CD4-positive, alpha-beta T cell (primary cell): ENCODE results near the gene PLA2G15. TPM values are rescaled to one million over a fixed set of nuclear protein-coding genes. Genes with fewer than 3 reads are reported as not detected.
A peak's percentile ranks its signal among the peaks of the same experiment; 100 is the strongest.

Source experiments
- ATAC-seq: fragments of 200-7000 bp; cut with Tn5 transposase; one replicate; pipeline ENCODE4 v1.10.0; 2022; ENCODE audit warnings: mild to moderate bottlenecking; ENCODE audit not compliant: poor library complexity
- CTCF ChIA-PET: fragments of 350-600 bp; sonication (Branson Sonifier 250); formaldehyde crosslinking; loops from one replicate; lab custom pipeline; 2021; ENCODE audit warnings: antibody characterized with exemption, inconsistent platforms; lab: Charles Lee
- POLR2A ChIA-PET: fragments of 350-600 bp; sonication (Branson Sonifier 250); formaldehyde crosslinking; loops from one replicate; lab custom pipeline; 2021; ENCODE audit warnings: antibody characterized with exemption, inconsistent platforms; lab: Charles Lee
- DNase-seq, 14 experiments: peaks; one replicate each; pipeline ENCODE4 v3.0.0-alpha.2; 2013 to 2020; ENCODE audit warnings: mixed read lengths in 2 of 14
- H3K27ac ChIP-seq, 2 donors: one replicate each; pipeline versions ENCODE4 v1.5.1 to v1.7.0; 2013; ENCODE audit warnings: low read length in 2 of 2, low read depth in 1 of 2, mild to moderate bottlenecking in 1 of 2
- H3K27me3 ChIP-seq, 2 experiments: 1 replicate in 1 of 2; 2 replicates in 1 of 2; pipeline versions ENCODE4 v1.6.1 to v1.7.0; 2013; ENCODE audit warnings: low read length in 2 of 2, control low read depth in 1 of 2, mild to moderate bottlenecking in 1 of 2, moderate library complexity in 1 of 2; ENCODE audit not compliant: insufficient read depth in 2 of 2, control insufficient read depth in 1 of 2
- H3K36me3 ChIP-seq: one replicate; pipeline ENCODE4 v1.6.1; 2013; ENCODE audit warnings: low read length, control low read depth; ENCODE audit not compliant: insufficient read depth
- H3K4me1 ChIP-seq: one replicate; pipeline ENCODE4 v1.6.1; 2013; ENCODE audit warnings: low read length, control low read depth; ENCODE audit not compliant: insufficient read depth
- H3K4me3 ChIP-seq: one replicate; pipeline ENCODE4 v1.5.1; 2013; ENCODE audit warnings: mild to moderate bottlenecking, low read length, moderate library complexity
- H3K9me3 ChIP-seq, 2 experiments: 1 replicate in 1 of 2; 2 replicates in 1 of 2; pipeline versions ENCODE4 v1.6.1 to v1.7.0; 2013; ENCODE audit warnings: low read length in 2 of 2, mild to moderate bottlenecking in 2 of 2, control low read depth in 1 of 2, moderate library complexity in 1 of 2; ENCODE audit not compliant: control insufficient read depth in 1 of 2, insufficient read depth in 1 of 2
- H3K27ac Mint-ChIP-seq: one replicate; pipeline ENCODE4 v1.8.0; 2020; ENCODE audit warnings: mixed read lengths
- H3K27me3 Mint-ChIP-seq: one replicate; pipeline ENCODE4 v1.8.0; 2021; ENCODE audit warnings: mixed read lengths
- H3K36me3 Mint-ChIP-seq: one replicate; pipeline ENCODE4 v1.8.0; 2021; ENCODE audit warnings: low read depth, mixed read lengths
- H3K4me1 Mint-ChIP-seq: one replicate; pipeline ENCODE4 v1.8.0; 2021; ENCODE audit warnings: low read depth, mixed read lengths
- H3K4me3 Mint-ChIP-seq: one replicate; pipeline ENCODE4 v1.8.0; 2020; ENCODE audit warnings: mild to moderate bottlenecking, mixed read lengths
- H3K9me3 Mint-ChIP-seq: one replicate; pipeline ENCODE4 v1.8.0; 2020; ENCODE audit warnings: mixed read lengths
- CTCF ChIP-seq: fragments of 200-600 bp; IDR thresholded peaks from one replicate; pipeline ENCODE4 v1.8.0; 2022; ENCODE audit warnings: antibody characterized with exemption, mild to moderate bottlenecking
- intact Hi-C, 2 experiments: fragments of 100-400 bp; cut with DNase I in 1 of 2; cut with micrococcal nuclease in 1 of 2; formaldehyde crosslinking; loops; one replicate each; pipeline versions ENCODE4 v1.15.1 to v1.9.0; 2023 to 2025; cut with DNase I, micrococcal nuclease
- total RNA-seq, 174 experiments: library from RNA in 2 of 174; stranded (reverse) in 2 of 174; gene quantifications; one replicate each; pipeline ENCODE4 v1.2.3 and lab custom pipeline; 2021 to 2026

The PLA2G15 gene
- total RNA-seq, 2 experiments from 2014 or later, result 4.3 to 4.7 TPM

- Mint-ChIP-seq H3K27ac (peak overlapping the region; percentile 87), H3K27me3 (no peaks in the 10 kb centered on the region), H3K36me3 (peaks cover 87% of the 10 kb centered on the region), H3K4me3 (peak overlapping the region; percentile 63), H3K4me1 (peaks cover 74% of the 10 kb centered on the region), H3K9me3 (no peaks in the 10 kb centered on the region)
- DNase-seq (no peak), ATAC-seq (no peak)
- Histone ChIP-seq H3K27ac (peak overlapping the region; percentile 74 to 83), H3K27me3 (no peaks in the 10 kb centered on the region), H3K36me3 (peaks cover 69% of the 10 kb centered on the region), H3K4me1 (peaks cover 79% of the 10 kb centered on the region), H3K9me3 (no peaks in the 10 kb centered on the region), H3K4me3 (no peak overlapping the region)
- CTCF ChIA-PET, result interaction anchor here (2.7 to 23.0 kb wide), 2 partner anchors 28 to 37 kb away, joined by 14 to 278 read pairs; partner anchors contain the start of gene SLC7A6
- POLR2A ChIA-PET, result interaction anchor here (1.1 to 14.1 kb wide), 5 partner anchors 8 to 27 kb away, joined by 4 to 271 read pairs (median 17); partner anchors contain the start of genes PRMT7, SLC7A6 and SLC7A6OS
- intact Hi-C loops, result loop anchor here in 1 of 2 experiments (2.0 kb wide), 1 partner anchor 20 kb away; the partner anchor contains the start of genes PRMT7 and SLC7A6OS
- no peak for TF ChIP-seq CTCF
Measured at GRCh38 chr16:68291227-68291626, 46.1 kb downstream of the PLA2G15 start.

- Mint-ChIP-seq H3K4me3 (peak overlapping the region; percentile 22), H3K36me3 (peaks cover 91% of the 10 kb centered on the region), H3K27ac (peak overlapping the region; percentile 87), H3K9me3 (no peaks in the 10 kb centered on the region), H3K4me1 (peaks cover 67% of the 10 kb centered on the region), H3K27me3 (no peaks in the 10 kb centered on the region)
- POLR2A ChIA-PET, result interaction anchor here (0.6 to 14.1 kb wide), 6 partner anchors 9 to 212 kb away, joined by 3 to 271 read pairs (median 5); partner anchors contain the start of genes PRMT7, SLC7A6 and SLC7A6OS
- CTCF ChIA-PET, result interaction anchor here (23.0 kb wide), 1 partner anchor 29 kb away, joined by 278 read pairs; the partner anchor contains the start of gene SLC7A6
- Histone ChIP-seq H3K4me1 (peaks cover 76% of the 10 kb centered on the region), H3K4me3 (no peak overlapping the region), H3K9me3 (no peaks in the 10 kb centered on the region), H3K27me3 (no peaks in the 10 kb centered on the region), H3K36me3 (peaks cover 81% of the 10 kb centered on the region), H3K27ac (peak overlapping the region; percentile 17 to 83)
- no peak for TF ChIP-seq CTCF
- DNase-seq (no peak), ATAC-seq (no peak)
- intact Hi-C loops, result no loop called here
Measured at GRCh38 chr16:68292425-68292824, 47.3 kb downstream of the PLA2G15 start.

- CTCF ChIA-PET, result interaction anchor here (0.9 to 23.0 kb wide), 2 partner anchors 33 kb away, joined by 3 to 278 read pairs; partner anchors contain the start of gene SLC7A6
- POLR2A ChIA-PET, result interaction anchor here (1.1 to 1.7 kb wide), 3 partner anchors 8 to 32 kb away, joined by 4 to 5 read pairs (median 5); partner anchors contain the start of gene SLC7A6
- no peak for ATAC-seq
Measured at GRCh38 chr16:68296291-68296690, 51.1 kb downstream of the PLA2G15 start.

More at GRCh38 chr16:68296291-68296690, 51.1 kb downstream of the PLA2G15 start:
- no peak overlapping the region for H3K4me3 Mint-ChIP-seq
- H3K27ac Mint-ChIP-seq, result no peak overlapping the region
- H3K27me3 Mint-ChIP-seq, result no peaks in the 10 kb centered on the region
- H3K4me1 Mint-ChIP-seq, result peaks cover 53% of the 10 kb centered on the region
- intact Hi-C loops, result no loop called here
- H3K4me3 ChIP-seq, result no peak overlapping the region
- H3K36me3 ChIP-seq, result peaks cover 98% of the 10 kb centered on the region
- H3K27ac ChIP-seq, result no peak overlapping the region
- H3K9me3 Mint-ChIP-seq, result no peaks in the 10 kb centered on the region
- DNase-seq, result no peak
- TF ChIP-seq CTCF, result no peak
- peaks cover 37% of the 10 kb centered on the region for H3K4me1 ChIP-seq
- H3K27me3 ChIP-seq, result no peaks in the 10 kb centered on the region
- peaks cover 97% of the 10 kb centered on the region for H3K36me3 Mint-ChIP-seq
- H3K9me3 ChIP-seq, result no peaks in the 10 kb centered on the region
